Activated T-cell treated with anti-CD3 and anti-CD28 coated beads for 24 hours (primary cell): Measurements from ENCODE around the gene NEK7.
"Not testable (repeated sequence)": the region's sequence is repeated elsewhere in the genome, so short reads cannot be mapped to it uniquely, and the experiment has no call there.

ENCODE experiments used
- DNase-seq: peaks from one replicate; pipeline ENCODE4 v3.0.0-alpha.2; 2020; ENCODE audit warnings: low read depth

The NEK7 gene

DNA sequence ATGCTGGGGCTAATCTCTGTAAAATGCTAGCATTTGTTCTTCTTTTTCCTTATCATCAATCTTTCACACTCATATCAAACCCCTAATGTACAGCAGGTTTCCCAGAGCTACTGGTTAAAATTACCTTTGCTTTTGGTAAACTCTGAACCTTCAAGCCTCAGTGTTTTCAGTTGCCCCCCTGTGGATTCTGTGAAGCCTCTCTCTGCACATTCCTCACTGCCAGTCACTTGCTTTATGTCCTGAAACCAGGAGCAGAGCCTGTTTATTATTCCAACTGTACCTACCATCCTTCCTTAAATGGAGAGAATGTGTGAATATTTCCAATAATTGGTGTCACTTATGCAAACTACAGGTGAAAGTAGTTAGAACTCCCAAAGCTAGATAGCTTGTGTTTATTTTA, 134.2 kb downstream of the NEK7 start:
- DNase-seq, result no peak

DNA sequence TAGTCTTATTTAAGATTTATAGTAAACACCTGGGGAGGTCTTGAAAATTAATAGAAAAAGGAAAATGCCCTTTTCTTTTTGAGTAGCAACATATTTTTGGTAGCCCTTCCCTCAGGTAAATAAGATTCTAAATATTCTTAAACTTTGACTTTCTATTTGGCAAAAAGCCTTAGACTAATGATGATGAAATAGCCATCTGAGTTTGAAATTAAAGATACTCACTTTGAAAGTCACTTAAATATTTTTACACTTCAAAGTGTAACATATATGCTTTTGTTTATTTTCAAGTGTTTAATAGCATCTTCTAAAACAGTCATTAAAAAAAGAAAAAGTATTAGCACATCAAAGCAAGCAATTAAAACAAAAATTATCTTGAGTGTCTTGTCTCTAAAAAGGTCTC, 135.1 kb downstream of the NEK7 start:
- no peak for DNase-seq

DNA sequence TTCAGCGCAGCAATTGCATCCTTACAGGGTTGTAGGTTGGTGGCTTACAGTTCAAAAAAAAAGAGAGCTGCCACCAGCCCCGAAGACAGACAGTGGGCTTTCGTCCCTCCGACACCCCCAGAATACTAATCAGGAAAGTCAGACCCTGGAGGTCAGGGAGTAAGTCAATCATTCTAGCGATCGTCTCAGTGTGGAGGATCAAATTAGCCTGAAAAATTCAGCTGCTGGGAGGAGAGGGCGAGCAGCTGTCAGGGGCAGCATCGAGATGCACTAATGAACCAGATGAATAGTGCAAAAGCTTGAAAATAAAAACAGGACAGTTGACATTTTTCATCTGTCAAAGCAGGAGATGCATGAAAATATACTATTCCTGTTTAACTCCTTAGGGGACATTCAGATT, 138.4 kb downstream of the NEK7 start:
- no peak for DNase-seq

DNA sequence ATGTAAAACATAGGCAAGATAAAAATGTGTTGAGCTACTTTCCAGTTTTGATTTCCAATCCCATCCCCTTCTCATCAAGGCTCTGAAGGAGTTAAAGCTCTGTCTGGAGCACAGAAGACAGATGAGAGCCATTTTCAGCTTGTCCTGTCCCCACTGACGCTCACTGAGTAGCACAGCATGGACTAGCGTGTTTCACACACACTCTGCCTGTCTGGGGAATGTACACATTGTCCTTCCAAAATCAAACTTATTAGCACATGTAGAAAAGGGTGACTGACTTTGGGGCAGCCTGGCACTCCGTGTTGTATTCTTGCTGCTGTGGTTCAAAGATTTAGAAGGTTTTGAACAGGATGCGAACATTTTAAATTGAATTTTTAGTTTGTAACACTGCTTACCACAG, 139.2 kb downstream of the NEK7 start:
- DNase-seq, result no peak

DNA sequence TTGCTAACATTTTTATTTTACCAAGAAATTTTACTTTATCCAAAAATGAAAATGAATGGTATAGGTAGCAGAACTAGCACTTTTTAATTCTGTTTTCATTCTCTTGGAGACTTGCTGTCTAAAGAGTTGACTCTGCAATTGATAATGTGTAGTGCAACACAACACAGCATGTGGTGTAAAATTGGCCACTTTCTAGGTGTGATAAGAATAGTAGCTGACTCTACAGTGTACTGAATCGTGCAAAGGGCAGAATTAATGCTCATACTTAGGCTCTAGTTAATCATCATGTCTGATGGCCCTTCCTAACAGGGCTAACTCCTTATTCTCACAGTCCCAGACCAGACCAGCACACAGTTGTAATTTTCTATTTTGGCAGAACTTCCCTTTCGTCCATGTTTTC, 140.5 kb downstream of the NEK7 start:
- no peak for DNase-seq

DNA sequence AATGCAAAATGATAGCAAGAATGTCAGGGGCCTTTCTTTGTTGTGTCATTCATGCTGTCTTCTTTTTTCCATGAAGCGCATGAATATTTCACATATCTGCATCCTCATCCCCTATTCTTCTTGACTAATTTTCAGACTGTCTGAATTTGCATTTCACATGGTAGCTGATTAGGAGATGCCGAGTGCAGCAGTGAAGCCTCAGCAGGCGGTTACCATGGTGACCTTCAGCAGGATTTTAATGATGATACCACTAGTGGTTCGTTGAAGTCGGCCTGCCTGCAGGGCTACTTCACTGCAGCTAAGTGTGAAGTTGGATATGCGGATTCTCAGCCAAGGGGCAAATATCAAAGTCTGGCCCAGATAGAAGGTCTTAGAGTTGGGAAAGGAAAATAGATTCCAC, 141.8 kb downstream of the NEK7 start:
- DNase-seq, result no peak

DNA sequence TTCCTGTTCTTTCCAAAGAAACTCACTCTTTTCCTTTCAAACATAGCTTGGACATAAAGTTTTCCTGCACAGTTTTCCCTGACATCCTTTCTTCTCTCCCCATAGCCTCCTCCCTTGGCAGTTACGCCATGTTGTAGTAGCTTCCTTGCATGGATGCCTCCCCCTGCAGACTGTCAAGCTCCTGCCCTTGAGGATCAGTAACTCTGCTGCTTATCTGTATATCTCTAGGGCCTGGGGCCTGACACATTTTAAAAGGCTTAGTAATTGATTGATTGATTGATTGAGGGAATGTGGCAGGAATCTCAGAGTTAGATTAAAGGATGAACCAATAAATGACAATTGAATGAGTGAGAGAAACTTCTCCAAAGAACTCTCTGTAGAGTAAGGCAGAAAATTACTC, 143.7 kb downstream of the NEK7 start:
- DNase-seq, result no peak

DNA sequence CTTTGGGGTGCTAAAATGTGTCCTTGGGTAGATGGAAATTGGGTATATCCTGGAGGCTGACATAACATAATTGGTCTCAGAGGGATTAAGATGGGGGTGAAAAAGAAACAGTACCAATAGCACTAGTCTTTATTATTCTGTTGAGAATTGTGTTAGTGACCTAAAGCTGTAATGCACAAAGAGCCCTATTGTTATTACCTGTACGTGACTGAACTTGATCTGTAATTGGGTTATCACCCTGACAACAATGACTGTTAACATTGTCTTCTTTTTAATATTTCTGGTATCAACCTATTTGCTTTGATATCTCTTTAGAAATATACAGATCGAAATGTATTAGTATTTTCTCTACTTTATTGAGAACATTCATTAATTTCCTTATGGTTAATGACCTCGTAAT, 147.6 kb downstream of the NEK7 start:
- DNase-seq, result no peak

DNA sequence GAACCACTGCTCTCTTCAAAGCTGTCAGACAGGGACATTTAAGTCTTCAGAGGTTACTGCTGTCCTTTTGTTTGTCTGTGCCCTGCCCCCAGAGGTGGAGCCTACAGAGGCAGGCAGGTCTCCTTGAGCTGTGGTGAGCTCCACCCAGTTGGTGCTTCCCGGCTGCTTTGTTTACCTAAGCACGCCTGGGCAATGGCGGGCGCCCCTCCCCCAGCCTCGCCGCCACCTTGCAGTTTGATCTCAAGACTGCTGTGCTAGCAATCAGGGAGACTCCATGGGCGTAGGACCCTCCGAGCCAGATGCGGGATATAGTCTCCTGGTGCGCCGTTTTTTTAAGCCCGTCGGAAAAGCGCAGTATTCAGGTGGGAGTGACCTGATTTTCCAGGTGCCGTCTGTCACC, 158.0 kb downstream of the NEK7 start:
- not testable (repeated sequence) for DNase-seq

DNA sequence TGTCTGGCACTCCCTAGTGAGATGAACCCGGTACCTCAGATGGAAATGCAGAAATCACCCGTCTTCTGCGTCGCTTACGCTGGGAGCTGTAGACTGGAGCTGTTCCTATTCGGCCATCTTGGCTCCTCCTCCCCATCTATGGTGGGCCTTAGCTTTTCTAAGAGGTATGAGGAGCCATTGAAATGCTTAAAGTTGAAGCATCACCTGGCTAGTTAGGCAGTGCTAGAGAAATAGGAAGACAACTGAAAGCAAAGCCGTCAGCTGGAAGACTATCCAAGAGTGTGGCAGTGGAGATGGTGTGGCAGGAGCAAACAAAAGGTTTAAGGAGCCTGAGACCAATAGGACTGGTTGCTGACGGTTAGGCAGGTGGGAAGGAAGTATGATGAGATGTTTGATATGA, 158.5 kb downstream of the NEK7 start:
- not testable (repeated sequence) for DNase-seq

DNA sequence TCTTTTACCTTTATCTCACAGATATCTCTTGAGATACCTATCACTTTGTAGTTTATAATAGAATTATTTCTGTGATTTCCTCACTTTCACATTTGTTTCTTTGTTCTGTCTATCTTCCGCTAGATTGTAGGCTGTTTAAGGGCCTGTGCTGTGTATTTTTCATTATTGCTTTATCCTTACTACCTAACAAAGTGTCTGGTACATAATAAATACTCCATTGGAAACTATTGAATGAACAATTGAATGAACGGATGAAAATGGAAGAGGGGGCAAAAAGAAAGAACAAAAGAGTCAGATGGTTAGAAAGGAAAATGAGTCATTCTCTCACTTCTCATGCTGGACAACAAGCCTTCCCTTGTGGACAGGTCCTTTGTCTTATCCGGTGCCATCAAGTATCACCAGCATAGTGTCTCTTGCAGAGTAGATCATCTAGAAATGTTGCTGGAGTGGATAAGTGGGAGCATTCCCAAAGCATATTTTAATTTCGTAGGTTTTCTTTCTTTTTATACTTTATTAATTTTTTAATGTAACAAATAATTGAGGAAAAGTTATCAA, 159.8 kb downstream of the NEK7 start:
- no peak for DNase-seq

DNA sequence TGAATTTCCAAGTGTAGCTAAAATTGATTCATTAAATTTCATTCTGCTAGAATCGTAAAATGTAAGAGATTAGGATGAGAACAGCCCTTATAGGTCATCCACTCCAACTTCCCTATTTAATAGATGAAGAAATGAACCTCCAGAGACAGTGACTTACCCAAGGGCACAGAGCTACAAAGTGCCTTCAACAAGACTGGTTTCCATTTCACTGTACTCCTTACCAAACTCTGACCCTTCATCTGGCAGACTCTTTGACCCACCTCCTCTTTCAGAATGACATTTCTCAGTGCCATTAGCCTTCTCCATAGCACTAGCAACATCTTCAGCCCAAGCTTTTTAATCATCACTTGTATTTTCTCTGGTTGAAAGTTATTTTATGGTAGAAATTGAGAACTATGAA, 161.3 kb downstream of the NEK7 start:
- DNase-seq, result no peak

DNA sequence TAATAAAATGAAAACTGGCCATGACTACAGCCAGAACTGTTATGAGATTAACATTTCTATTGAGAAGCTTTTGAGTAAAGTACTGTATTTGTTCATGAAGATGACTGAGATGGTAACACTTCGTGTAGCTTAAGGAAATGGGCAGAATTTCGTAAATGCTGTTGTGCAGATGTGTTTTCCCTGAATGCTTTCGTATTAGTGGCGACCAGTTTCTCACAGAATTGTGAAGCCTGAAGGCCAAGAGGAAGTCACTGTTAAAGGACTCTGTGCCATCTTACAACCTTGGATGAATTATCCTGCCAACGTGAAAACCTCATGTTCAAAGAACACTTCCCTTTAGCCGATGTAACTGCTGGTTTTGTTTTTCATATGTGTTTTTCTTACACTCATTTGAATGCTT, 164.0 kb downstream of the NEK7 start:
- DNase-seq, result no peak

DNA sequence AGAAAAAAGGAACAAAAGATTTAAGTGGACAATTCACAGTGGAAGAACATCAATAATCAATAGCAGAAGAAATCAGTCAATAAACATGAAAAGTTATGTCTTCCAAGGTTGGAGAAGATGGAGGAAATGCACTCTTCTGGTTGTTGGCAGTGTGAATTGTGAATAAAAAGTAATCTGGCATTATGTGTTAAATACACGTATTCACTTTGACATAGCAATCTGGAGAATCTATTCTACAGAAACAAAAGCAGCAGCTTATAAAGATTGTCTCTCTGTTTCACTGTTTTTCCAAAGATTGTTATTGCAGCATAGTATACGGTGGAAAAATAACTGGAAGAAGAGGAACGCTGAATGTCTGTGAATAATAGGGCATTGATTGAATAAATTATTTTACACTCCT, 169.4 kb downstream of the NEK7 start:
- DNase-seq, result no peak

DNA sequence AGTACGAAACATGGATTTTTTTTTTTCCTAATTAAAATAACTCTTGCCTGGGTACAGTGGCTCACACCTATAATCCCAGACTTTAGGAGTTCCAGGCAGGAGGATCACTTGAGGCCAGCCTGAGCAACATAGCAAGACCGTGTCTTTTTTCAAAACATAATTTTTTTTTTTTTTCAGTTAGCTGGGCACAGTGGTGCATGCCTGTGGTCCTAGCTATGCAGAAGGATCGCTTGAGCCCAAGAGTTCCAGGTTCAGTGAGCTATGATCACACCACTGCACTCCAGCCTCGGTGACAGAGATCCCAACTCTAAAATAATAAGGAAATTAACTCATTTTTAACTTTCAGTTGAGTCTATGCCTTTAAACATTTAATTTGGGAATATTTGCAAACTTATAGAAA, 170.1 kb downstream of the NEK7 start:
- DNase-seq, result no peak

DNA sequence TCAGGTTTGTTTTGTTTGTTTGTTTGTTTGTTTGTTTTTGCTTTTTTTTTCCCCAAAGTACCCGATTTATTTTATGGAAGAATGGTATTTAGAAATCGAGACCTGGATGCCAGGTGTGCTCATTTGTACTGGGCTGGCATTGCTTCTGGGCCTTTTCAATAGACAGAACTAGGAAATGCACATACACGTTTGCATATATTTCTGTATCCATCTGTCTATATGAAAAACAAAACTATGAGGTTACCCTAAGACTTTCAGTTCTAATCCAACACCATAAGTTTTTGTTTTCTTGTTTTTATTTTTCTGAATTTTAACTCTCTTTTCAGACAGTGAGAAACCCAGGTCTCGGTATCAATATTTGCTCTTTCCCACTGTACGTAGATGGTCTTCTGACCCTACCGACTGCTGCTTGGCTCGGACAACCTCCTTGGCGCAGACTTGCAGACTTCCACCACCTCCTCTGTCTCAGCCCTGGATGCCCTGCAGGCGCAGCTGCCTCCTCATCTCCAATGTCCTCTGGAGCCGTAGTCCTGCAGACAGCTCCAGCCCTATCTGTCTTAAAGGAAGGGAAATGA, 171.7 kb downstream of the NEK7 start:
- no peak for DNase-seq

DNA sequence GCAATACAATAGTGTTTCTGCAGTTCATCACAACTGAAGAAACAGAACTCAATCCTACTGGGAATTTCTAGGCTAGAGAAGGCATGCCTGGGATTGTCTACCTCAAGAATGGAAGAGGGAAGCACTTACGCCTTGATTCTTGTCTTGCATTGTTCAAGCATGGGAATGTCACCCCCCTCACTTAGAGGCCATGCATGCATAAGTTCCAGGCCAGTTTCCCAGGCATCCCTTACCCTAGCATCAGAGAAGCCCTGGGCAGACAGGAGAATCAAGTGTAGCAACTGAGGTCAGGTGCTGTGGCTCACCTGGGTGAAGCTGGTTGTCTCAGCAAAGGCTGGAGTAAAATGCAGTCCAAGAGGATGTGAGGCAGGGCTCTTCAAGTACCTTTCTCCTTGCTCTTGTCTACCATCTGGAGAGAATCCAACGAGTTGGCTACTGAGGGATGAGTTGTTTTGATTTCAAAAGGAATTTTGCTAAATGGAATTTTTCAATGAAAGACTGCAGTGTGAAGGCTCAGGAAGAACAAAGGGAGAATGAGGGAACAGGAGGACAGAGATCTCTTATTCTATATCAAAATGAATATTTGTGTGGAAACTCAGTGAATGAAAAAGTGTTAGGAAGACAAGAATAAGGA, 174.3 kb downstream of the NEK7 start:
- no peak for DNase-seq

DNA sequence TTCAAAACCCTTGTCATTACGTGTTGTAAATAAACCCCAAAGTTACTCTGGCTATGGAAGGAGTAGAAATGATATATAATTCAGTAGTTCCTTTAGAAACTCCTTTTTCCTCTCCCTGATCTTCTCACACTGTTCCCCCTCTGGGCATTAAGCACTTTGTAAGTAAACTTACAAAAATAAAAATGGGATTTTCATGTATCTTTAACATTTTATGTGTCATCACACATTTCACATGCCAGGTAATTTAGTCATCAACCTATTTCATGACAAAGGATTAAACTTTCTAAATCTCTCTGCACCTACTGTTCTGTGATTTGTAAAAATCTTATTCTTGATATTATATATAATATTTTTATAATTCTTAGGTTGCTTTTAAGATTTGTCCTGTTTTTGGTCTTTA, 176.9 kb downstream of the NEK7 start:
- DNase-seq, result no peak

DNA sequence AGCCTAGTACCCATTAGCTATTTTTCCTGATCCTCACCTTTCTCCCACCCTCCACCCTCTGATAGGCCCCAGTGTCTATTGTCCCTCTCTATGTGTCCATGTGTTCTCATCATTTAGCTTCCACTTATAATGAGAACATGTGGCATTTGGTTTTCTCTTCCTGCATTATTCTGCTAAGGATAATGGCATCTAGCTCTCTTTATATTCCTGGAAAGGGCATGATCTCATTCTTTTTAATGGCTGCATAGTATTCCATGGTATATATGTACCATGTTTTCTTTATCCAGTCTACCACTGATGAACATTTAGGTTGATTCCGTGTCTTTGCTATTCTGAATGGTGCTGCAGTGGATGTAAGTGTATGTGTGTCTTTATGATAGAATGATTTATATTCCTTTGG, 178.9 kb downstream of the NEK7 start:
- DNase-seq, result no peak

DNA sequence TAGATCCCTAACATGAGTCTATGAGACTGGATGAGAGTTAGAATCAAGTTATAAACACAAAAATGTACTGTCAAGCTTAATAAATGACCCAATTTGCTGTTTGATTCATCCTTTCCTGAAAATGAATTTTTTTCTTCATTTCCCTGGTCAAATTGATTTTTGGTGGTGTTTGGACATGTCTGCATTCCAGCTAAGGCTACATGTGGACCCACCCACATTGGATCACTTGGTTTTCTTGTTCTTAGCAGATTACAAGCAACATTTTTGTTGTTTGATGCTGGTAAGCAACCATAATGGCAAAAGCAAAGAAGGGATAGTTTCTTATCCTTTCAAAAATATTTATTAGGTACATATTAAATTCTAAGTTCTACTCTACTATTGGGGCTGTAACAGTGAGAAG, 181.1 kb downstream of the NEK7 start:
- DNase-seq, result no peak

DNA sequence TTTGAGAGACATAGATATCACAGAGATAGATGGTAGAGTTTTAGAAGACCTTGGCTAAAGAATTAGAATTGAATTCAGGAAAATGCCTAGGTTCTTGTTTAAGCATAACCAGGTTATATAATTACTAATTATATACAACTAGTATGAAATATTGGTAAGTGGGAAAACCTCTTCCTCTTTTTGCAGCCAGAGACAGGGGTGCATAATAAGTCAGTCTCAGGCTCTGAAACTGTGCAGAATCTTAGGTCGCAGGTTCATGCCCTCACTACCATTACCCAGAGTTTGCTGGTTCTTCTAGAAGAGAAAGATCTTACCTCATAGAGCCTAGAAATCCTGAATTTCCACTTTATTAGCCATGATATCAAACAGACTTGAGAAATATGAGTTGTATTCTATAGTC, 183.3 kb downstream of the NEK7 start:
- no peak for DNase-seq

DNA sequence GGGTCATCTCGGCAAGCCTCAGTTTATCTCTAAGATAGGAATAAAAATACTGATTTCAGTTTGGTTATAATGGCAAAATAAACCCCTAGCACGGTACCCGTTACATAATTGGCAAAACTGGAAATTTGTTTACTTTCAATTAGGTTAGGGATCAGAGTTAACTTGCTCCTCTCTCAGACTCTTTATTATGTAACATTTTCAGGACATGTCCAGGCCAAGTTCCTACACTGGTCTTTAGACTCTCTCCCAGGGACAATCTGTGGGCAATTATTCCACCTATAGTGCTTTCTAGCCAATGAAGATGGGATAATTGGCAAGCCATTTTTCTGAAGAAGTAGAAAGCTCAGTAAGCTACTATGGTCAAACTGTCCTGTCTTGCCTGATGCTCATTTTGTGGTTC, 189.4 kb downstream of the NEK7 start:
- DNase-seq, result no peak

DNA sequence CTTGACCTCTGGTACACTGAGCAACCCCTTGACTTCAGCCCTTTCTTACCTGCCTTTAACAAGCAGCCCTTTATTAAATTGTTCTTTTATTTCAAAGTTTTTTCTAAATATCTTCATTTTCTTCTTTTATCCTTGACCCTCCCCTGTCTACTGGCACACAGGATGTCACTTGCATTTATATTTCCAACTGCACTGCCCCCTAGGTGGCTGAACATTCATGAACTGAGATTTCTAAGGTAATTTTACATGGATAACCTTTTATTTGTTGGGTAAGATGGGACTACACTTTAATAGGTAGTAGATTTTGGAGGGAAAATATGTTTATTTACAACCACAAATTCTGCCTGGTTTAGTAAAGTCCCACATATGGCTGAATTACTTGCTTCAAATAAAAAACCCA, 193.7 kb downstream of the NEK7 start:
- no peak for DNase-seq

DNA sequence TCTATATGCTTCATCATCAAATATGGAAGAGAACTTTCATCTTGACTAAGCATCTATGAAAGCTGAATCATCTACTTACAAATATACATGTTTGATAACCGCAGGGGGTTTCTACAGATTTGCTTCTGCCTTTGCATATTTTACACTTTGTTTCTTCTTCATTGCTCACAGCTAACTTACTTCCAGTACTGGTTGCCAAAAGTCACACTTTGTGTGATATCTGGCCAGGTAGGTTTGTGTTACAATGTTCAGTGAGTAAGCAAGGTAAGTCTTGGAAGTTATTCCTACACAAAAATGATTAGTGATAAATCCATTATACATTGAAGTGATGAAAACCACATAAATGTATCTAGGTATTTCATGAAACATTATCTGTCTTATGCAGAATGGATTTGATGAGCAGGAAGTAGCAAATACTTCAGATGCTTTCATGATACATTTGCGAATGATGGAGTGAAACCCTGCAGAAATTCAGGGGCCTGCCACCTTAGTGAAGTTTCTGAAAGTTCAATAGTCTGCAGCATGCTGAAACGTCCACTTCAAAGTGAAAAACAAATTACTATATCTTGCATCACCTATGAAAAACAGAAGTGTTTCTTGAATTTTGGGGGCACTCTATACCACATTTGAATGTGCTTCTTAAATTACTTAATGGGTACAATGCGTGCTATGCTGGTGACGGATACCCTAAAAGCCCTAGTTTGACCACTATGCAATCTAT, 196.3 kb downstream of the NEK7 start:
- no peak for DNase-seq
